ENCODE measurements around the gene APAF1.

Gene APAF1

DNA sequence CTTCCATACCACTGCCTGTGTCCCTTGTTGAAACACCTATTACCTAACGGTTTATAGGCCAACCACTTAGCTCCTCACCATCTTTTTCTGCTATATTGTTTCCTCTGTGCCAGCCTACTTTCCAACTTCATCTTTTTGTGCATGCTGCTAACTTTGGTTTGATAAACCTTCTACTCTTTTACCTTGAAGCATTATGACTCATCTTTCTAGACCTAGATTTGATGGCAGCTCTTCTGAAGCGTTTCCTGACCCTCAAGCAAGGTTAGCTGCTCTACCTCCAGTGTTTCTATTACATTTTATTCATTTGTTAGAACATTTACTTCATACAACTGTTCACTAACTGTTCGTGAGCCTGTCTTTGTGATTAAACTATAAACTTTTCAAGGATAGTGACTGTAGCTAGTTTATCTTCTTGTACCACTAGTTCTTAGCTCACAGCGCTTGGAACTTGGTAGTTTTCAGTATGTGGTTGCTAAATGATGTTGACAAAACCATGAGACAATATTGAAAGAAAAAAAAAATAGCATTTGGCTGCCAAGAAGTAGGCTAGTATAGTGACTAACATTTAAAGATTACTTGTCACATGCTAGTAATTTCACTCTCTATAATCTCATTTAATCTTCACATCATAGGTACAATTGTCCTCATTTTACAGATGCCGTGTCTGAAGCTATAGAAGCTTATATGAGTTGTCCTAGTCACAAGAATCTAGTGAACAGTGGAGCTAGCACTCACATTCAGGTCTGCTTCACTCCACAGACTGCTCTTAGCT is 79.5 kb downstream of the APAF1 start:
- no peak for DNase-seq (ENCODE audit: low read depth in 2 of 2, low spot score in 1 of 2)

DNA sequence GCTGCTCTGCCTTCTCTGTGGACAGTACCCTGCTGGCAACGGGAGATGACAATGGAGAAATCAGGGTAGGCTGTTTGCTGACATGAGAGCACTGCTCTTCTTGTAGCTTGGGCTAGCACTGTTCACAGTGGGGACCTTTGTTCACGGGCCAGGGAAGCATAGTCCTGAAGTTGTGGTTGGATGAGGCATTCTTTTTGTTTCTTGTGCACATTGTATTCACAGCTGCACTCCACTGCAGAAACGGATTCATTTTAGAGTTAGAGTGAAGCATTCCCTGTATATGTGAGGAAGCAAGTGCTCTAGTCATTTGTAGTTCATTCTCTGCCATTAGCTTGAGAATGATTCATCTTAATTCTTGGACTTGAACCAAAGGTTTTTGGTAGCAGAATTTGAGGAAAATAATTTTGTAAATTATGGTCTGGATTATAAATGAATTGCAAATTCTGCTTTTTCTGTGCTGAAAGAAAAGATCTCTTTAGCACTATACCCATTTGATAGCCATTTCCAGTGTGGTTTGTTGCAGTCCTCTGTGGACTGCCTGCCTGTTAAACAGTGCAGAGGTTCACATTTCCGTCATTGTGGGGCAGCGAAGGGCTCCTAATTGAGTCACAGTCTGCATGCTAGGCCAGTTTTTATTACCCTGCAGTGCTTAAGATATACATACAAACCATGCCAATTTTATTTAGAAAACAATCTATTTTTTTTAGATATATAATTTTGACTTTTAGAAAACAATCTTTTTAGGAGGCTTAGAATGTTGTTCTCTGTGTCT is 80.6 kb downstream of the APAF1 start:
- no peak for DNase-seq (ENCODE audit: low read depth in 2 of 2, low spot score in 1 of 2)

DNA sequence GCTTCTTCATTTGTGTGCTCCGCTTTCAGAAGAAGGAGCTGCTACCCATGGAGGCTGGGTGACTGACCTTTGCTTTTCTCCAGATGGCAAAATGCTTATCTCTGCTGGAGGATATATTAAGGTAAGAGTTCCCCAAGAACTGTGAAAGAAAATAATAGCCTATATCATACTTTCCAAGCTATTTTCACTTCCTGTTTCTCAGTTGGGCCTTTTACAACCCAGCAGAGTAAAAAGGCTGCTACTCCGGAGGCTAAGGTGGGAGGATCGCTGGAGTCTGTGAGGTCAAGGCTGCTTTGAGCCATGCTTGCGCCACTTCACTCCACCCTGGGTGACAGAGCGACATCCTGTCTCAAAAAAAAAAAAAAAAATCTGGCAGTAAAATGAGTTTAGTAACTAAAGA is 82.1 kb downstream of the APAF1 start:
- DNase-seq (ENCODE audit: low read depth in 2 of 2, low spot score in 1 of 2): no peak

- no peak for DNase-seq (ENCODE audit: low read depth in 2 of 2, low spot score in 1 of 2)
Observed at GRCh38 chr12:98730412-98730811, 85.3 kb downstream of the APAF1 start.

DNA sequence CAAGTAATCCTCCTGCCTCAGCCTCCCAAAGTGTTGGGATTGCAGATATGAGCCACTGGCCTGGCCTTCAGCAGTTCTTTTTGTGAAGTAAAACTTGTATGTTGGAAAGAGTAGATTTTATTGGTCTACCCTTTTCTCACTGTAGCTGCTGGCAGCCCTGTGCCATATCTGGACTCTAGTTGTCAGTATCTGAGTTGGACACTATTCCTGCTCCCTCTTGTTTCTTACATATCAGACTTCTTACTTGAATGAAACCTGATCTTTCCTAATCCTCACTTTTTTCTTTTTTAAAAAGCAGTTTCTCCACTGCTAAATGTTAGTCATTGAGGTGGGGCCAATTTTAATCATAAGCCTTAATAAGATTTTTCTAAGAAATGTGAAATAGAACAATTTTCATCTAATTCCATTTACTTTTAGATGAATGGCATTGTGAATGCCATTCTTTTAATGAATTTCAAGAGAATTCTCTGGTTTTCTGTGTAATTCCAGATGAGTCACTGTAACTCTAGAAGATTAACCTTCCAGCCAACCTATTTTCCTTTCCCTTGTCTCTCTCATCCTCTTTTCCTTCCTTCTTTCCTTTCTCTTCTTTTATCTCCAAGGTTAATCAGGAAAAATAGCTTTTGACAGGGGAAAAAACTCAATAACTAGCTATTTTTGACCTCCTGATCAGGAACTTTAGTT is 88.7 kb downstream of the APAF1 start:
- DNase-seq (ENCODE audit: low read depth in 2 of 2, low spot score in 1 of 2): no peak

DNA sequence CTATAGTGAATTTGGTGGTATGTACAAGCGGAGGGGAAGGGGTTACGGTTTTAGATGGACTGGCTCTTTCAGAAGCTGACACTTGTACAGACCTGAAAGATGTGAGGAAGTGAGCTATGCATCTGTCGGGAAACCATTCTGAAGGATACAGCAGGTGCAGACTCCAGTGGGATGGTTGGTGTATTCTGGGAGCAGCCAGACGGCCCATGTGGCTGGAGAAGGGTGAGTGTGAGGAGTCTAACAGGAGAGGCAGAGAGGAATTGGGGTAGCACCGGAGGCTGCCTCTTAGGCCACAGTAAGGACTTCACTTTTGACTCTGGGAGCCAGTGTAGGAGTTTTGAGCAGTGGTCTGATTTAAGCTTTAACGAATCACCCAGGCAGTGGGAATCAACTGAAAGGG is 90.7 kb downstream of the APAF1 start:
- DNase-seq (ENCODE audit: low read depth in 2 of 2, low spot score in 1 of 2): no peak

GRCh38 chr12:98736352-98737321 is 91.5 kb downstream of the APAF1 start:
- DNase-seq (ENCODE audit: low read depth in 2 of 2, low spot score in 1 of 2): no peak

GRCh38 chr12:98737322-98737712 is 92.2 kb downstream of the APAF1 start:
- no peak for DNase-seq (ENCODE audit: low read depth in 2 of 2, low spot score in 1 of 2)

DNA sequence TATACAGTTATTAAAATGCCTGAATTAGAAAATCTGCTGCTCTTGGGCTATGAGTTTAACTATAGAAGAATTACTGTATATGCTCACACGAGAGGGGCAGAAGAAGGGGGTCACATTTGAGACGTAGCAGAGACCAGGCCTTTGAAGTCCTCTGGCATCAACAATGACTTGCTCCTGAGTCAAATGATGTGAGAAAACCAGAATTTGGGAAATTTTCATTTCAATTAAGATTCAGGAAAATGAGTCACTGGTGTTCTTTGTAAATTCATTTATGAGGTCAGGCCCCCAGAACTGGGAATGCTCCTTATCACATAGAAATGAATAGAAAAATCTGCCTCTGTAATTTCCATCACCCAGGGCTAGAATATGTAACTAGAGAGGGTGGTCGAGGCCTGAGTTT is 92.9 kb downstream of the APAF1 start:
- no peak for DNase-seq (ENCODE audit: low read depth in 2 of 2, low spot score in 1 of 2)

DNA sequence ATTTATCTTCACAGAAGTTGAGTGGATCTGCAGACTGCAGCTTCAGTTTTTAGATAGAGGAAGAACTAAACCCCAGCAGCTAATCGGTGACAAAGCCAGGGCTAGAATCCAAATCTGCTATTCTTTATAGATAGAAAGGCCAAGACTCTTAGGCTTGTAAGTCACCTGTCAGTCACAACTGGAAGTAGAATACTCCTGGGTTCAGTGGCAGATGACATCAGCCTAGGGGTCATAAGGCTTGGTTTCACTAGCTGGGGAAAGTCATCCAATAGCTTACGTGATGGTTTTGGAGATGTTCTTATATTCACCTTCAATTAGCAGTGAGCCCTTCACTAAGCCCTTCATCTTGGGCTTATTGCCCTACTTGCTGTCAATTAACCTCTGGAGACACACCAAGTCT is 93.4 kb downstream of the APAF1 start:
- DNase-seq (ENCODE audit: low read depth in 2 of 2, low spot score in 1 of 2): no peak

- DNase-seq (ENCODE audit: low read depth in 2 of 2, low spot score in 1 of 2): no peak
Observed at GRCh38 chr12:98740751-98741150, 95.7 kb downstream of the APAF1 start.

DNA sequence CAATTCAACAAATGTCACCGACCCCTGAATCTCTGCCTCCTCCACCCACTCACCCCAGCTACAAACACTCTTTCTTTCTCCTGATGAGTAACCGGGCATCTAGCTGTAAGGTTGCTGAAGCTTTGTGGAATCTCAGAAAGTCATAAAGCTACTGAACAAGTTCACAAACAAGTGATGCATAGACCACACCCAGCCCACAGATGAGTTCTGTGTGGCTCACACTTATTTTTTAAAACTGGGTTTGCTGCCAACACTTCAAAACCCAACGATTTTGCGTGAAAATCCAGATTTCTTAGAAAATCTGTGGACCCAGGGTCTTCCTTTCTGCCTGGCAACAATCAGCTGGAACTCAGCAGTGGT is 96.1 kb downstream of the APAF1 start:
- DNase-seq (ENCODE audit: low read depth in 2 of 2, low spot score in 1 of 2): no peak

- no peak for DNase-seq (ENCODE audit: low read depth in 2 of 2, low spot score in 1 of 2)
Observed at GRCh38 chr12:98741556-98742265, 96.6 kb downstream of the APAF1 start.

- DNase-seq (ENCODE audit: low read depth in 2 of 2, low spot score in 1 of 2): no peak
Observed at GRCh38 chr12:98743362-98743953, 98.4 kb downstream of the APAF1 start.

- DNase-seq (ENCODE audit: low read depth in 2 of 2, low spot score in 1 of 2): no peak
Observed at GRCh38 chr12:98744680-98745079, 99.6 kb downstream of the APAF1 start.

- no peak for DNase-seq (ENCODE audit: low read depth in 2 of 2, low spot score in 1 of 2)
Observed at GRCh38 chr12:98745578-98746391, 100.7 kb downstream of the APAF1 start.

DNA sequence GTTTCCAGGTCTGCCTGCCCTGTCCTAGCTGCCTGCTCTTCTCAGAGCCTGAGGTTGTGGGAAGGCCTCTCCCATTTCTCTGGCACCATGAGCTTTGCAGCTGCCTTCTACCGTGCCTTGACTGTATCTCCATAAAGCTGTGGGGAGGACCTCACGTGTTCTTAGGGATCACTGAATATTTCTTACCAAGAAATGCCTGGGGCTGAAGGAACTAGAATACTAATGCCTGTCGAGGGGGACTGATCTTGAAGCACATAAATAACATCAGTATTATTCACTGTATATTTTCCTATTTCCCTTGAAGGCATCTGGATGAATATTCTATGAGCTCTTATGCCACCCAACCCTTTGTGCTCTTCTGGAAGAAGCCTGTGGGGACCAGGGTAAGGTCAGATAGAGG is 103.4 kb downstream of the APAF1 start:
- no peak for DNase-seq (ENCODE audit: low read depth in 2 of 2, low spot score in 1 of 2)

GRCh38 chr12:98750511-98750910 is 105.4 kb downstream of the APAF1 start:
- DNase-seq (ENCODE audit: low read depth in 2 of 2, low spot score in 1 of 2): no peak

DNA sequence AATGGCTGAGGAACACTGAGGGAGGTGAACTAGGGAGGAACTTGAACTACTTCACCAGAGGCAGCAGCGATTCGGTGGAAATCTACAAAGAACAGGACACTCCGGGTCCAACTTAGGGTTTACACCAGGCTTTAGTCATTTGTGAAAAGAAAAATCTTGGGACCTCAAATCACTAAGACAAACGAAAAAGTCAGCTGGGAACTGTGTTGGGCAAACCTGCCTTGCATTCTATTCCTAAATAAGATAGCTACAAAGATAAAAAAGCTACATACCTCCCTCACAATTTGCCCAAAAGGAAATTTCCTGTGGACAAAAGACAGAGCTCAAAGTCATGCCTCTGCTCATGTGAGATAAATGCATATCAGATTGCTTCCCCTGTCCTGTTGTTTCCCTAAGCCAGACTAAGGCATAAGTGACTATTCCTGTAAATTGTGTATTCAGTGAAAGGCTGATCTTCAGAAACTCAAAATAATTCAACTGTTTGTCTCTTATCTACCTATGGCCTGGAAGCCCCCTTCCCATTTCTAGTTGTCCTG is 106.6 kb downstream of the APAF1 start:
- no peak for DNase-seq (ENCODE audit: low read depth in 2 of 2, low spot score in 1 of 2)

Measured in stimulated activated CD8-positive, alpha-beta memory T cell treated with anti-CD3 and anti-CD28 coated beads, Interleukin-4, amount 100 ng/mL, for 4 hours (primary cell).